Brain microvascular endothelial cell (primary cell): ENCODE data around the gene TMEM108.

Experiments used
- DNase-seq: peaks from one replicate; pipeline ENCODE4 v3.0.0-alpha.2; 2020
- H3K27ac ChIP-seq: fragments of 250-450 bp; sonication (Bioruptor Pico); 2 replicates; pipeline ENCODE4 v1.5.1; 2020; ENCODE audit warnings: mild to moderate bottlenecking, moderate library complexity
- H3K27me3 ChIP-seq: fragments of 250-450 bp; sonication (Bioruptor Pico); replicated peaks from 2 replicates; pipeline ENCODE4 v1.5.1; 2020; ENCODE audit warnings: mild to moderate bottlenecking
- H3K36me3 ChIP-seq: fragments of 250-450 bp; sonication (Bioruptor Pico); replicated peaks from 2 replicates; pipeline ENCODE4 v1.5.1; 2020; ENCODE audit warnings: mild to moderate bottlenecking
- H3K4me3 ChIP-seq: 2 replicates; pipeline ENCODE4 v1.5.1; 2011; ENCODE audit warnings: low read depth, mild to moderate bottlenecking, control low read depth, low read length, moderate library complexity
- CTCF ChIP-seq: IDR thresholded peaks from 2 replicates; pipeline ENCODE4 v1.5.1; 2011; ENCODE audit warnings: low read depth, mild to moderate bottlenecking, moderate library complexity, low read length, control low read depth, inconsistent platforms; ENCODE audit errors: missing control alignments
- in situ Hi-C: cut with HindIII; loops from 2 replicates; pipeline ENCODE4 v1.10.0; 2017; ENCODE audit warnings: low sequenced_read_pairs, low pct_ligation_motif_present

The TMEM108 gene

GRCh38 chr3:133424937-133425869, 387.0 kb downstream of the TMEM108 start:
- no peak for DNase-seq
- H3K27me3 ChIP-seq, result no peaks in the 10 kb centered on the region
- H3K4me3 ChIP-seq, result no peak overlapping the region
- H3K27ac ChIP-seq, result no peak overlapping the region
- no peak for TF ChIP-seq CTCF
- no peaks in the 10 kb centered on the region for H3K36me3 ChIP-seq
- in situ Hi-C loops, result no loop called here

- no peaks in the 10 kb centered on the region for H3K27me3 ChIP-seq
- in situ Hi-C loops, result no loop called here
- no peak for TF ChIP-seq CTCF
- no peak overlapping the region for H3K4me3 ChIP-seq
- no peak for DNase-seq
- no peak overlapping the region for H3K27ac ChIP-seq
- H3K36me3 ChIP-seq, result no peaks in the 10 kb centered on the region
These were observed 387.7 kb downstream of the TMEM108 start for GRCh38 chr3:133425898-133426297.

GRCh38 chr3:133426721-133427120, 388.5 kb downstream of the TMEM108 start:
- DNase-seq, result peak; percentile 62
- in situ Hi-C loops, result no loop called here

GRCh38 chr3:133428552-133428951, 390.4 kb downstream of the TMEM108 start:
- H3K27me3 ChIP-seq, result no peaks in the 10 kb centered on the region
- H3K4me3 ChIP-seq, result no peak overlapping the region
- H3K27ac ChIP-seq, result no peak overlapping the region
- no peak for TF ChIP-seq CTCF
- in situ Hi-C loops, result no loop called here
- no peaks in the 10 kb centered on the region for H3K36me3 ChIP-seq
- no peak for DNase-seq

More at GRCh38 chr3:133426721-133427120, 388.5 kb downstream of the TMEM108 start:
- no peak for TF ChIP-seq CTCF
- no peak overlapping the region for H3K27ac ChIP-seq
- H3K27me3 ChIP-seq, result no peaks in the 10 kb centered on the region
- H3K36me3 ChIP-seq, result no peaks in the 10 kb centered on the region
- H3K4me3 ChIP-seq, result no peak overlapping the region

GRCh38 chr3:133429063-133429462, 390.9 kb downstream of the TMEM108 start:
- TF ChIP-seq CTCF, result no peak
- H3K4me3 ChIP-seq, result no peak overlapping the region
- no peaks in the 10 kb centered on the region for H3K36me3 ChIP-seq
- DNase-seq, result no peak
- H3K27ac ChIP-seq, result no peak overlapping the region
- no peaks in the 10 kb centered on the region for H3K27me3 ChIP-seq
- in situ Hi-C loops, result no loop called here
